ENCODE results near the gene EEIG2. TPM values are rescaled to one million over a fixed set of nuclear protein-coding genes. Genes with fewer than 3 reads are reported as not detected.
"Not testable (repeated sequence)": the region's sequence is repeated elsewhere in the genome, so short reads cannot be mapped to it uniquely, and the experiment has no call there.

EEIG2 gene
- total RNA-seq, 1 experiment from 2014 or later, result 0.63 TPM

DNA sequence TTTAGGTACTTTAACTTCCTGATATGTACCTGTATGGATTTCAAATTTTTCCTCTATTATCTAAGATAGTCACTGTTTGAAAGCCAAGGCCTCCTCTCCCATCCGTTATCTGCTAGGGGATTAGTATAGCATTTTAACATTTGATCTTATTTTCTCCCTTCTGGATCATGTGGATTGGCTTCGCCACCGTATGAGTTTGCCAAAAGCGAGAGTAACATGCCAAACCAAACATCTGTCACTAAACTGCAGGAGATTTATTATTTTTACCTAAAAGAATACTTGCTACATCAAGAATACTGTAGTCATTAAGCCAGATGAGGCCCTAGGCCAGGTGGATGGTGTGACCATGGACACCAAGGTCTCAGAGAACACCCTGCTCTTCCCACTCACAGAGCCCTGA is 28.5 kb upstream of the EEIG2 start:
- no peak overlapping the region for H3K27ac Mint-ChIP-seq (ENCODE audit: low read depth, unreplicated experiment)
- intact Hi-C loops (cut with micrococcal nuclease), result no loop called here
- no peaks in the 10 kb centered on the region for H3K27me3 Mint-ChIP-seq (ENCODE audit: insufficient read depth, unreplicated experiment)
- no peaks in the 10 kb centered on the region for H3K4me1 Mint-ChIP-seq (ENCODE audit: insufficient read depth, unreplicated experiment)
- H3K36me3 Mint-ChIP-seq (ENCODE audit: insufficient read depth, unreplicated experiment), result no peaks in the 10 kb centered on the region
- H3K4me3 Mint-ChIP-seq (ENCODE audit: unreplicated experiment), result no peak overlapping the region
- no peak for TF ChIP-seq CTCF (IDR thresholded peaks at IDR 0.05; ENCODE audit: unreplicated experiment)
- BruUV-seq (replicated peaks), result no TSS peak
- H3K9me3 Mint-ChIP-seq (ENCODE audit: unreplicated experiment), result no peaks in the 10 kb centered on the region
- POLR2A ChIA-PET, result no interaction called here
- DNase-seq (ENCODE audit: unreplicated experiment), result no peak
- CTCF ChIA-PET, result interaction anchor here (0.5 to 0.7 kb wide), 2 partner anchors 112 to 218 kb away, joined by 3 read pairs; no protein-coding TSS in a partner anchor

GRCh38 chr1:108532730-108533129 is 27.2 kb upstream of the EEIG2 start:
- no peaks in the 10 kb centered on the region for H3K27me3 Mint-ChIP-seq (ENCODE audit: insufficient read depth, unreplicated experiment)
- ChIA-PET POLR2A (no interaction called here), CTCF (no interaction called here)
- DNase-seq (ENCODE audit: unreplicated experiment), result no peak
- H3K4me1 Mint-ChIP-seq (ENCODE audit: insufficient read depth, unreplicated experiment), result no peaks in the 10 kb centered on the region
- no peaks in the 10 kb centered on the region for H3K36me3 Mint-ChIP-seq (ENCODE audit: insufficient read depth, unreplicated experiment)
- intact Hi-C loops (cut with micrococcal nuclease), result no loop called here
- no peak overlapping the region for H3K27ac Mint-ChIP-seq (ENCODE audit: low read depth, unreplicated experiment)
- no peak overlapping the region for H3K4me3 Mint-ChIP-seq (ENCODE audit: unreplicated experiment)
- no peaks in the 10 kb centered on the region for H3K9me3 Mint-ChIP-seq (ENCODE audit: unreplicated experiment)
- no TSS peak for BruUV-seq (replicated peaks)
- TF ChIP-seq CTCF (IDR thresholded peaks at IDR 0.05; ENCODE audit: unreplicated experiment), result no peak

- Mint-ChIP-seq H3K4me3 (ENCODE audit: unreplicated experiment) (no peak overlapping the region), H3K27ac (ENCODE audit: low read depth, unreplicated experiment) (no peak overlapping the region), H3K36me3 (ENCODE audit: insufficient read depth, unreplicated experiment) (no peaks in the 10 kb centered on the region), H3K9me3 (ENCODE audit: unreplicated experiment) (no peaks in the 10 kb centered on the region), H3K27me3 (ENCODE audit: insufficient read depth, unreplicated experiment) (peaks cover 1% of the 10 kb centered on the region), H3K4me1 (ENCODE audit: insufficient read depth, unreplicated experiment) (no peaks in the 10 kb centered on the region)
- no peak for TF ChIP-seq CTCF (IDR thresholded peaks at IDR 0.05; ENCODE audit: unreplicated experiment)
- no TSS peak for BruUV-seq (replicated peaks)
- intact Hi-C loops (cut with micrococcal nuclease), result no loop called here
- POLR2A ChIA-PET, result no interaction called here
- no peak for DNase-seq (ENCODE audit: unreplicated experiment)
- CTCF ChIA-PET, result interaction anchor here (1.2 kb wide), 1 partner anchor 21 kb away, joined by 4 read pairs; no protein-coding TSS in a partner anchor
Measured at GRCh38 chr1:108533351-108534083, 26.4 kb upstream of the EEIG2 start.

- Mint-ChIP-seq H3K27me3 (ENCODE audit: insufficient read depth, unreplicated experiment) (peaks cover 14% of the 10 kb centered on the region), H3K9me3 (ENCODE audit: unreplicated experiment) (no peaks in the 10 kb centered on the region), H3K4me1 (ENCODE audit: insufficient read depth, unreplicated experiment) (no peaks in the 10 kb centered on the region), H3K4me3 (ENCODE audit: unreplicated experiment) (no peak overlapping the region), H3K36me3 (ENCODE audit: insufficient read depth, unreplicated experiment) (no peaks in the 10 kb centered on the region), H3K27ac (ENCODE audit: low read depth, unreplicated experiment) (no peak overlapping the region)
- intact Hi-C loops (cut with micrococcal nuclease), result no loop called here
- no TSS peak for BruUV-seq (replicated peaks)
- no peak for TF ChIP-seq CTCF (IDR thresholded peaks at IDR 0.05; ENCODE audit: unreplicated experiment)
- CTCF ChIA-PET, result interaction anchor here (0.7 to 1.4 kb wide), 3 partner anchors 22 to 27 kb away, joined by 3 to 7 read pairs (median 4); no protein-coding TSS in a partner anchor
- POLR2A ChIA-PET, result interaction anchor here (0.7 kb wide), 1 partner anchor 24 kb away, joined by 3 read pairs; no protein-coding TSS in a partner anchor
- no peak for DNase-seq (ENCODE audit: unreplicated experiment)
Measured at GRCh38 chr1:108534759-108535158, 25.1 kb upstream of the EEIG2 start.

DNA sequence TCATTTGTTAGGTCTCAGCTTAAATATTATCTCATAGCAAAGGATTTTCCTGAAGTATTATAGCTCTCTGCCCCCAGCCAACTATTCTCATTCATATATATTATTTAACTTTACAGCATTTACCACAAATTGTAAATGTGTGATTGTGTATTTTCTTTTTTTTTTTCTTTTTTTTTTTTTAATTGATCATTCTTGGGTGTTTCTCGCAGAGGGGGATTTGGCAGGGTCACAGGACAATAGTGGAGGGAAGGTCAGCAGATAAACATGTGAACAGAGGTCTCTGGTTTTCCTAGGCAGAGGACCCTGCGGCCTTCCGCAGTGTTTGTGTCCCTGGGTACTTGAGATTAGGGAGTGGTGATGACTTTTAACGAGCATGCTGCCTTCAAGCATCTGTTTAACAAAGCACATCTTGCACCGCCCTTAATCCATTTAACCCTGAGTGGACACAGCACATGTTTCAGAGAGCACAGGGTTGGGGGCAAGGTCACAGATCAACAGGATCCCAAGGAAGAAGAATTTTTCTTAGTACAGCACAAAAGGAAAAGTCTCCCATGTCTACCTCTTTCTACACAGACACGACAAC is 24.5 kb upstream of the EEIG2 start:
- H3K27ac Mint-ChIP-seq (ENCODE audit: low read depth, unreplicated experiment); H3K4me1 Mint-ChIP-seq (ENCODE audit: insufficient read depth, unreplicated experiment); DNase-seq (ENCODE audit: unreplicated experiment); H3K9me3 Mint-ChIP-seq (ENCODE audit: unreplicated experiment); intact Hi-C loops (cut with micrococcal nuclease); BruUV-seq (replicated peaks); H3K4me3 Mint-ChIP-seq (ENCODE audit: unreplicated experiment); H3K36me3 Mint-ChIP-seq (ENCODE audit: insufficient read depth, unreplicated experiment); POLR2A ChIA-PET: not testable (repeated sequence)
- H3K27me3 Mint-ChIP-seq (ENCODE audit: insufficient read depth, unreplicated experiment), result peaks cover 19% of the 10 kb centered on the region
- CTCF ChIA-PET, result interaction anchor here (0.6 to 1.4 kb wide), 3 partner anchors 16 to 1148 kb away, joined by 3 to 7 read pairs (median 3); no protein-coding TSS in a partner anchor

DNA sequence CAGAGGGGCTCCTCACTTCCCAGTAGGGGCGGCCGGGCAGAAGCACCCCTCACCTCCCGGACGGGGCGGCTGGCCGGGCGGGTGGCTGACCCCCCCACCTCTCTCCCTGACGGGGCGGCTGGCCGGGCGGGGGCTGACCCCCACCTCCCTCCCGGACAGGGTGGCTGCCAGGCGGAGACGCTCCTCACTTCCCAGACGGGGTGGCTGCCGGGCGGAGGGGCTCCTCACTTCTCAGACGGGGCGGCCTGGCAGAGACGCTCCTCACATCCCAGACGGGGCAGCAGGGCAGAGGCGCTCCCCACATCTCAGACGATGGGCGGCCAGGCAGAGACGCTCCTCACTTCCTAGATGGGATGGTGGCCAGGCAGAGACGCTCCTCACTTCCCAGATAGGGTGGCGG is 23.9 kb upstream of the EEIG2 start:
- H3K27me3 Mint-ChIP-seq (ENCODE audit: insufficient read depth, unreplicated experiment), result peaks cover 19% of the 10 kb centered on the region
- intact Hi-C loops (cut with micrococcal nuclease), result not testable (repeated sequence)

More for the DNA sequence above, 23.9 kb upstream of the EEIG2 start:
- H3K4me1 Mint-ChIP-seq (ENCODE audit: insufficient read depth, unreplicated experiment); H3K27ac Mint-ChIP-seq (ENCODE audit: low read depth, unreplicated experiment); POLR2A ChIA-PET; H3K4me3 Mint-ChIP-seq (ENCODE audit: unreplicated experiment); DNase-seq (ENCODE audit: unreplicated experiment); BruUV-seq (replicated peaks); H3K9me3 Mint-ChIP-seq (ENCODE audit: unreplicated experiment); H3K36me3 Mint-ChIP-seq (ENCODE audit: insufficient read depth, unreplicated experiment): not testable (repeated sequence)
- CTCF ChIA-PET, result interaction anchor here (0.6 kb wide), 1 partner anchor 1149 kb away, joined by 3 read pairs; no protein-coding TSS in a partner anchor

Data from MCF 10A (cell line).